GM18867 (cell line): ENCODE measurements around the gene OR10A6.

ENCODE experiments used
- ATAC-seq: cut with Tn5 transposase; IDR thresholded peaks from one replicate; pipeline ENCODE4 v1.9.1; 2021; ENCODE audit warnings: mild to moderate bottlenecking, moderate library complexity; ENCODE audit not compliant: unreplicated experiment

The OR10A6 gene

GRCh38 chr11:7931168-7931567 lies at the start of gene OR10A6:
Gene OR10A6, minus strand, starts transcription at chr11:7931268. Its CDS starts 2,606 bp downstream, at chr11:7928662.
- ATAC-seq: no peak

GRCh38 chr11:7977232-7977917 lies 46.3 kb upstream of the OR10A6 start:
- no peak for ATAC-seq

- no peak for ATAC-seq
These were observed 43.6 kb upstream of the OR10A6 start for GRCh38 chr11:7974668-7975067.

- no peak for ATAC-seq
These were observed 41.9 kb upstream of the OR10A6 start for GRCh38 chr11:7973011-7973410.

- no peak for ATAC-seq
These were observed 40.8 kb upstream of the OR10A6 start for GRCh38 chr11:7971846-7972245.

GRCh38 chr11:7969756-7970646 lies 38.9 kb upstream of the OR10A6 start:
- no peak for ATAC-seq

GRCh38 chr11:7968686-7969085 lies 37.6 kb upstream of the OR10A6 start:
- no peak for ATAC-seq

- no peak for ATAC-seq
These were observed 36.8 kb upstream of the OR10A6 start for GRCh38 chr11:7967826-7968225.

GRCh38 chr11:7967097-7967496 lies 36.0 kb upstream of the OR10A6 start:
- no peak for ATAC-seq

- no peak for ATAC-seq
These were observed 34.3 kb upstream of the OR10A6 start, which contains the start of gene NLRP10 for GRCh38 chr11:7965386-7965785. Gene NLRP10, minus strand, starts transcription at chr11:7965447. Its CDS starts 1,952 bp downstream, at chr11:7963495.

GRCh38 chr11:7964873-7965272 lies 33.8 kb upstream of the OR10A6 start:
- no peak for ATAC-seq

- ATAC-seq: no peak
These were observed 33.2 kb upstream of the OR10A6 start for GRCh38 chr11:7964261-7964660.

GRCh38 chr11:7955191-7955590 lies 24.1 kb upstream of the OR10A6 start:
- no peak for ATAC-seq

GRCh38 chr11:7949934-7950333 lies 18.9 kb upstream of the OR10A6 start:
- ATAC-seq: no peak

- no peak for ATAC-seq
These were observed 13.1 kb upstream of the OR10A6 start for GRCh38 chr11:7944123-7944522.

GRCh38 chr11:7941608-7942007 lies 10.5 kb upstream of the OR10A6 start, which contains the start of gene OR10A3:
Gene OR10A3, minus strand, starts transcription at chr11:7941708. Its CDS starts 2,188 bp downstream, at chr11:7939520.
- no peak for ATAC-seq

GRCh38 chr11:7941146-7941545 lies 10.1 kb upstream of the OR10A6 start:
- no peak for ATAC-seq

GRCh38 chr11:7936615-7937014 lies 5.5 kb upstream of the OR10A6 start:
- no peak for ATAC-seq

GRCh38 chr11:7927635-7928034 lies 3.4 kb downstream of the OR10A6 start:
- no peak for ATAC-seq

GRCh38 chr11:7924536-7924935 lies 6.5 kb downstream of the OR10A6 start:
- ATAC-seq: no peak

- ATAC-seq: no peak
These were observed 12.9 kb downstream of the OR10A6 start for GRCh38 chr11:7918141-7918540.

- no peak for ATAC-seq
These were observed 20.1 kb downstream of the OR10A6 start for GRCh38 chr11:7911011-7911410.
